GM21515 (cell line): ENCODE data around the gene PRKN.

Experiments
- ATAC-seq: cut with Tn5 transposase; IDR thresholded peaks from one replicate; pipeline ENCODE4 v1.9.1; 2021; ENCODE audit not compliant: unreplicated experiment

PRKN gene

DNA sequence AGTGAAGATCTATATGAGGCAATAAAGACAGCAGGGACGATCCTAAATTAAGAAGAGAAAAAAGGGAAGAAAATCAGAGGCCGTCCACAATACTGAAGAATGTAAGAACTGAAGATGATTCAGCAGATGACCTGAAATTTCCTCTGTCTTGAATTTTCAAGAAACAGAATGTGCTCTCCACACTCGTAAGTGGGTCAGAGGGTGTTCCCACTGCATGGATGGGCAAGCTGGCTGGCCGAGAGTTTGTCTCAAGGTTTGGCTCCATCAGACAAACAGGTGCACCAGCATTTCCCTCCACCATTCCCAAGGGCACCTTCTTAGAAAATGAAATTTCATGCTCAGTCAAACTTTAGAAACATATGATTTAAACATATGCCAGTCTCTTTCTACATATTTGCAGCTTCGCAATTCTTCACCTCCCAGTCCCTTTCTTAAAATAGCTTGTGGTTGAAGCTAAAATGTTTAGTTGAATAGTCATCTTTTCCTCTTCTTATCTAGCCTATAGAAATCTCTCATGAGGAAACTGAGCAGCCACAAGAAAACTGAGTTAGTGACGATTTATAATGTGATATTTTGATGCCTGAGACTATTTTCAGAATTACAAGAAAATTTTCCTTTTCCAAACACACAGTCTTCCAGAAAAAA is 576.4 kb downstream of the PRKN start:
- ATAC-seq: no peak

DNA sequence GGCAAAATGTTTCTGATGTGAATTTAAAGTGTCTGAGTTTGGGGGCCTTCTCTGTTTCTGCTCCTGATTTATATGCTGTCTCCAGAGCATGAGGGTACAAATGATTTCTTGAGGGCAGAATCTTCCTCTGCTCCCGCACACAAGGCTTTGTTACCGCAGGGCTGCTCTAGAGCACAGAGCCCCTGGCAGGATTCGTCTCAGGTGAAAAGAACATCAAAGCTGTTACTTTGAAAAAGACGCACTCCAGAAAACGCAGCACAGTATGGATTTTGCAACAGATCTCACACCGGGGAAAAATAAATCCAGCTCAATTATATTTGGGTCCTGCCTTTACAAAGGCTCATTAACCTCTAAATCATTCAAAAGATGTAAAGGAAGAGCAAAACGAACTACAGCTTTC is 577.3 kb downstream of the PRKN start:
- ATAC-seq: no peak

DNA sequence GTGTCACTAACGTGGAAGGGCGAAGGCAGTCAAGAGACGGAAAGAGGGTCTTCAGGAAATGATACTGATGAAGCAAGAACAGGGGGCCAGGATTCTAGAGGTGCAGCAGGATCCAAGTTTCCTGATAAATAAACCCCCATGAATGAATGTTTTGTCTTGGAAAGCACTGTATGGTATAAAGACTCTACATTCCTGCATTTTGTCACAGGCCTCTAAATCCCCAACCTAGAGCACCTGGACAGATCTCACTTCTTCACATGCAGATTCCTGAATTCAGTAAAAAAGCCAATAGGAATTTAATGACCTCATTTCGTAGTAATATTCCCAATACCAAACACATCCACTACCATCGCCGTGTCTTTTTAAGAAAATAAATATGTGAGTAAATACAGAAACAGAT is 577.8 kb downstream of the PRKN start:
- no peak for ATAC-seq

DNA sequence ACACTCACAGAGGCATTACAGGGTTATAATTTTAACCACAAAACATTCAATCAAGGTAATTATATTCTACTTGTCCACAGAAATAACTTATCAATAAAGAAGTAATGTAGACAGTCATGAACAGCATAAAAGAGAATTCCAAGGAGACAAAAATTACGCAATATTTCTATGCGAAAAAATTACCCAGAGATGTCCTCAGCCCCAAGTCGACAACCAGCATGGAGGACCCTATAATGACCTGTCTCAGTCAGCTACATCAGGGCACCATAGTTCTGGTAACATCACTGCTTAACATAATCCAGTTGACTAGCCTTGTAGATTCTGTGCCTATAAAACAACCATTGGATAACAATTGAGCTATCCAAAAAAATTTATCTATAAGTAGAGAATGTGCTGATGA is 579.8 kb downstream of the PRKN start:
- no peak for ATAC-seq

DNA sequence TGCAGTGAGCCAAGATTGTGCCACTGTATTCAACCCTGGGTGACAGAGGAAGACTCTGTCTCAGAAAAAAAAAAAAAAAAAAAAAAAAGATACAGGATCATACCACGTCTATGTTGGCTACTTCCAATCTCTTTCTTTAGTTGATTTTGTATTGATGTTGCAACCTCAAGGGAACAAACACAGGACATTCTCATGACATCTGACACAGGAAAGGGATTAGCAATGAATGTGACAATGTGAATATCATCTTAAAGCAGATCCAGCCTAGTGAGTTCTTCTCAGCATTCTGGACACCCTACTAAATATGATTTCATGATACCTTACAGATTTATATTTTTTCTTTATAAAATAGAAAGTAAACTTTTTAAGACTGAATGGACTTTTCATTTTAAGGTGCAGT is 580.3 kb downstream of the PRKN start:
- ATAC-seq: no peak

DNA sequence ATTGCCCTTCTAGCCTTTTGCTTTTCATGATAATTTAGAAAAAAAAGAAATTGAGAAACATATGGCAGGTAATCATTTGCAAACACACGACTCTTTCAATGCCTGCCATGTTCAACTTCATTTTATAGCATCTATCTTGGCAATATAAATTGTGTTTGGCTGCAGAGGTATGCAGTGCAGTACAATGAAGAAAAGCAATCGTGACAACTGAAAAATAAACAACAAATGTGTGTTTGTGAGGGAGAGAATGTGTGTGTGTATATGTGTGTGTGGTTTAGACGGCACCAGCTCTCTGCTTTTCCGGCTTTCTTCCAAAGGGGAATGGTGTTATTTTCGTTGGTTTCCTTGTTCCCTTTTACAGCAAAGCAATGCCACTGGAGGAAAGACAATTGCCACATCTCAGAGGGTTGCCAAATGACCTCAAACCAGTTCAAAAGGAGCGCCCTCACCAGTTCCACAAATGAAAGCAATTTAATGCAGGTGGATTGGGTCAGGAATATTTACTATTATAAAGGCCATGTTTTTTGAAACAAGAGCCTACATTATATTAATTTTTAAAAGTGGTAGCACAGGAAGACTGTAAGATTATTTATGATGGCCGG is 587.2 kb downstream of the PRKN start:
- no peak for ATAC-seq

DNA sequence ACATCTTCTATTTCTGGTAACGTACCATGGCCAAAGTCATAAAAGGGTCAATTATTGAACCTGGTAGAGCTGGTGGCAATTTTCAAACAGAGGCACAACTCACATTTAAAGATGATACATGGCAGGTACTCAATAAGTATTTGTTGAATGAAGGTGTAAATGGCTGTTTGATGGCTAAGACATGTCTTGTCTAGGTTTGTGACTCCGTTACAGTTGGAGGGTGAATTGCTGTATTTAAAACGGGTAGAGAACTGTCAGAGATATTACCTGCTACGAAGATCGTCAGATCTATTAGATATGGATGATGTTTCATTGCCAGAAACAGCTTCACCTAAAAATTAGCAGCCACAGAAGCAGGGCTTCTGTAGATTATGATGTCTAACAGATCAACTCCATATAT is 601.9 kb downstream of the PRKN start:
- ATAC-seq: no peak

DNA sequence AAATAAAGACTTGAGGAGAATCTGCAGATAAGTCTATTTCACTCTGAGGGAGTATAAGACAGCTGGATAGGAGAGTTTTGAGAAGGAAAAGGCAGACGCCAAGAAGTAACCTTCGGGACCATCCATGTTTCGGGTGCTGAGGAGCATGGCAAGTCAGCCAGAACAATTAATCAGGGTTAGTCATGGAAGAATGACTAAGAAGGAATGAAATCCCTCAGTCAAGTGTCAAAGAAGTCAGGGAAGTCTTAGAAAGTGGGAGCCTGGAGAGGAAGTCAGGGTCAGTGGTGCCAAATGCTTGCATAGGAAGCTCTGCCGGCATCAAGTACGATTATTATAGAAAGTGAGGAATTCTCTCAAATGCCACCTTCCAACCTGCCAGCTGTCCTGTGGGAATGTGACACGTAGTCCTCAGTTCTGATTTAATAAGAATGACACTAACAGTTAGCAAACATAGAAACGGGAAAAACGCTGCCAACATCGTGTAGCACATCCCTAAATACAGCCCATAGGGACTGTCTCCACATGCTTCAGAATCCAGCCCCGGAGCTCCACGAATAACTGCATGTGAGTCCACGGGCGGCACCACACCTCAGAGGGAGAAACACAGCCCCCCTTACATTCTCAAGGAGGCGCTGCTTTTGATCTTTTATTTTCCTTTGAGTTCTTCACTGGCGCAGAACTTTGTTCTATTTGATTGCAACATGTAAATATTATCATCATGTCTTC is 602.7 kb downstream of the PRKN start:
- no peak for ATAC-seq

DNA sequence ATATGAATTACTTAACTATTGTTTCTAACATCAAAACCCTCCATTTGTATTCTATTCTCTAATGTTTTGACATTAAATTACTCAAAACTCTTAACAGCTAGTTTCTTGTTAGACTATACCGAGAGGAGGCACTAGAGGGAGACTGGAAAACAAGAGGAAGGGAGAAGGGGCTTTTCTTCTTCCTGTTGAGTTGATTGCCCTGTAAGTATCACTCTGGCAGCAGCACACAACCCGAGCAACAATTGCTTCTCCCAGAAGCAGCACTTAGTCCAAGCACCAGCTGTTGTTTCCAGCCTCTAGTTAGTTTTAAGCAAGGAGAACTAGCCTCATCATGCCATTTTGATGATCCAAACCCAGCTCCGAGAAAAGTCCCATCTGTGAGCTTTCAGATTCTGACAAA is 603.8 kb downstream of the PRKN start:
- no peak for ATAC-seq

DNA sequence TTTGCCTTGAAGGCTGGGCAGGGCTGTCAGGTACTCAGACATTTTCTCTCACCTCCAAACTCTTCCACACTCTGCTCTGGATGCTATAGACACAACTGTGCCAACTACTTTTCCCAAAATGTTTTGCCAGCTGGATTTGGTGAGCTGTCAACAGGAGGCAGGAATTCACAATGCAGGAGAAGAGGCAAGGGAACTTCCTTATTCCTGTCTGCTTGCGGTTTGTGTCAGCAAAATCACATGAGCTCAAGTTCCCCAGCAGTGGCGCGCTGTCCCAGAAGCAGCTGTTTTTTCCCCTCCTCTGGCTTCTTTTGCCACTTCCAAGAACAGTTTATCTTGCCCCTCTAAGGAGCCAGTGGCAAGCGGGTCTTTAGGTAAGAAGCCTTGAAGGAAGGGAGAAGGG is 608.2 kb downstream of the PRKN start:
- ATAC-seq: no peak

DNA sequence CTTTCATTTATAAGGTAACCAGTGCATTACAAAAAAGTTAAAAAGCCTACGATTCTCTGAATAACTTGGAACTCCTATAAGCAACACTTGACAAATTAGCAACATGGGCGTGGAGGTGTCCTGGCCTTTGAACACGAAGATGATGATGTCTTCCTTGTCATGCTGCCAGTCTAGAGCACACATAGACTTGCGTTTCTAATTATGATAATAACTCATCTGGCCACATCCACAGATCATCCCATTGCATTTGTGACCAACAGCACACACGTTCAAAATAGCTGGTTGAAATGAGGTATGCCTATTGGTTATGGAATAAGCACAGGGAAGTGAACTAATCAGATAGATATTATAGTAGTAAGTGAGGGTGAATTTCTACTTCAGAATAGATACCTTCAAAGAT is 608.9 kb downstream of the PRKN start:
- no peak for ATAC-seq

DNA sequence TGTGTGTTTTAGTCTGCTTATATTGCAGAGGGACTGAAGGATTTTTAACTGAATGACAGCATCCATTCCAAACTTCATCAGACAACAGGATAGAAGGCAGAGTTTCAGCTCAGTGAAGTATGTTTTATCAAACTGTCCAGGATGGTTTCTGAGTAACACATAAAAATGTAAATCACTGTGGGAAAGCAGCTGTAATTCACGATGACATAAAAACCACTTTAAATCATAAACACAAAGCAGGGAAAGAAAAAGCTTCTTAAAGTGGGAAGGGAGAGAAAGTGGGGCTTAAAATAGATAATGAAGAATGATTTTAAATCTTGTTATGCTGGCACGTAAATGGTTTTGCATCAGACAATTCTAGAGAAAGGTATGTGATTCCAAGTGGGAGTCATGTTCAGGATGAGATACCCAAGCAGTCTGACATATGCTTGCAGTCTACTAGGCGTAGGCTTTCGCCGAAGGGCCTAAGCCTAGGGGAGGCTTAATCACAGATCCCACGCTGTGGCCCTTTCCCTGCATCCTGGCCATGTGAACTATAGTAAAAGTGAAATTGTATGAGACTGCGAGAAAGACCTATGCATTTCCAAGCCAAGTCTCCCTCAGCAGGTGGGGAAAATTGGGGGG is 610.6 kb downstream of the PRKN start:
- no peak for ATAC-seq

DNA sequence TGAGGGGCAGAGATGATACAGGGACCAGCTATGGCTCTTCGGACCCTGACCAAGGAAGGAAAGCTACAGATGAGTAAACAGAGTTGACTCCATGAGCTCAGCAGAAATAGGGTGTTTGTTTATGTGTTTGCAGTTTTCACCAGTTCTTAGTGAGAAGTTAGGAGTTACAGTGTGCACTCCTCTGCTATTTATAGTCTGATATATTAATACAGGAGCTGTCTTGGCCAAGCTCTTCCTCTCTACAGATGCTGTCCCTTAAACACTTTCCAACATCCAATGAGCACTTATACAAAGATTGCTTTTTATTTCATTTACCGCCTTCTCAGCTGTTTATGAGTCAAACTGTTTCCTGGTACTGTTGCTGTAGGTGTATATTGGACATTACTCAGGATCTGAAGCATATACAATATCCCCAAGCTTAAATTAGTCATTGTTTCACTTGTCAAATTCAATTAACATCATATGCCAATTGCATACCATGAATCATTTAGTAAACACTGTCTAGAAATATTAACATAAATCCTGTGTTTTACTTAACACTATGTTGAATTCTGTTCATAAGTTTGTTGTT is 618.0 kb downstream of the PRKN start:
- no peak for ATAC-seq

DNA sequence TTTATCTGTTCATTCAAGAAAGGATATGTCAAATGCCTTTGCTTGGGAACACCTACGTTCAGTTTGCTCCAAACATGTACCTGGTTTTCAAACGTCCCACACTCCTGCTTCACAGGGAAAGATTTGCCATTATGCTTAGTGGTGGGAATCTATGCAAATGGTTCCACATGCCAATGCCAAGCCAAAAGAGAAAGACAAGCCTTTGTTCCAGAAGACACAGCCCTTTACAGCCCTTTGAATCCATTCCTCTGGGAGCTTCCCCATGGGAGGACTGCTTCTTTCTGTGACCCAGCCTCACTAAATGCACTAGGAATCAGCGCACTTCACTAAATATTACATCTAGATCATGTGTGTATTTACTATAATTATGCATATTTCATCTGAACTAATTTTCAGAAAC is 619.5 kb downstream of the PRKN start:
- no peak for ATAC-seq

DNA sequence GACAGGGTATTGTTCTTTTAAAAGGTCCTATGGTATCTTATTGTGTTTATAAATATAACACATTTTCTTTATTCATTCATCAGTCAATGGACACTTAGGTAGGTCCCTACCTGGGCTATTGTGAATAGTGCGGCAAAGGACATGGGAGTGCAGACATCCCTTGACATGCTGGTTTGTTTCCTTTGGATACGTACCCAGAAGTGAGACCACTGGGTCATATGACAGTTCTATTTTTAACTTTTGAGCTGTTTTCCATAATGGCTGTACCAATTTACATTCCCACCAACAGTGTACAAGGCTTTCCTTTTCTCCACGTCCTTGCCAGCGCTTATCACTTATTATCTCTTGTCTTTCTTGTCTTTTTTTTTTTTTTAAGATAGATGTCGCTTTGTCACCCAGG is 627.5 kb downstream of the PRKN start:
- no peak for ATAC-seq

DNA sequence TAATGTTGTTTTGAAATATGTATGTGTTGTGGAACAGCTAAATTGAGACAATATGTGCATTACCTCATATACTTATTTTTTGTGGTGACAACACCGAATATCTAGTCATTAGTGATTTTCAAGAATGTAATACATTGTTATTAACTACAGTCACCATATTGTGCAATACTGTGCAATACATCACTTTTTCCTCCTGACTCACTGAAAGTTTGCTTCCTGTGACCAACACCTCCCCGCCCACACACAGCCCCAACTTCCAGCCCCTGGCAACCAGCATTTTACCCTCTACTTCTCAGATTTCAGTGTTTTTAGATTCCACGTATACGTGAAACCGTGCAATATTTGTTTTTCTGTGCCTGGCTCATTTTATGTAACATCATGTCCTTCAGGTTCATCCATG is 627.9 kb downstream of the PRKN start:
- ATAC-seq: no peak

DNA sequence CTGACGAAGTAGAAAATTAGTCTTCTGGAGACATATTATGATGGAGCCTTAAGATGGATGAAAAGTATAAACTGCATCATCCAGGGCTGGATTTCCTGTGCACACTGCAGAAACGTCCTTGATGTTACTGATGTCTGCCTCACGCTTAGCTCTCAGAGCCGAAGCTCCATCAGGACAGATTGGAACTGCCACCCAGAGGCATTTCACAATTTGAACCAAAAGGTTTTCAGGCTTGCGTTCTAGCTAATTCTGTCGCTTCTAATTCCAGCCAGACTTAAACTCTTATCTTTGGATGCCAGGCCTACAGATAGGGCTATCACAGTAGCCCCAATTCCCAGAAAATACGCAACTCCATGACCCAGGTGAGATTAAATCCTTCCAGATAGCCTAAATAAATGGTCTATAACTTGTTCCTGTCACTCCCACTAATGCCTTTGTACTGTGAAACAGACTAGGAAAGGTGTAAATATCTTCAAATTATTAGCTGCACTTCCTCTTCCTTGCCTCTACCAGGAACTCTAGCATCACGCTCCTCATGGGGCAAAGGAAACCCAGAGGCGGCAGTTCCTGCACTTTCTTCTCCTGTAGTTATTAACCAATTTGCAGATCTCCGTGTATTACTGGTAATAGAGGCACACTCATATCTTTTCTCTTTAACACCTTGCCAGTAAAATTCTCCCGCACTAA is 634.6 kb downstream of the PRKN start:
- no peak for ATAC-seq

DNA sequence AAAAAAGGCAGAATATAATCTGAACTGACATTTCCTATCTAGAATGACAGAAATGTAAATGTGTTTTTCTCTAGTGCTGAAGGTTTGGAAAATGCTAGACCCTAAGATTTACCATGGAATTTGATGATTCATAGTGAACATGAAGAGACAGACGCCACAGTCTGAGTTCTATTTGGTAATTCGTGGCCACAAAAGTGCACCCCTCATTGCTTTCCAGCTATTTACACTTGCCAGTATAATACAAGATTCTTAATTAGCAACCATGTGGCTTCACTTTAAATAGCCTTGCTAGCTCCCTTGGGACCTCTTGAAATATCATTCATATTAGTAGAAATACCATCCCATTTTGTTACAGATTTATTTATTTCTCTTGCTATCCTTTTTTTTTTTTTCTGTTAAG is 636.8 kb downstream of the PRKN start:
- ATAC-seq: no peak

DNA sequence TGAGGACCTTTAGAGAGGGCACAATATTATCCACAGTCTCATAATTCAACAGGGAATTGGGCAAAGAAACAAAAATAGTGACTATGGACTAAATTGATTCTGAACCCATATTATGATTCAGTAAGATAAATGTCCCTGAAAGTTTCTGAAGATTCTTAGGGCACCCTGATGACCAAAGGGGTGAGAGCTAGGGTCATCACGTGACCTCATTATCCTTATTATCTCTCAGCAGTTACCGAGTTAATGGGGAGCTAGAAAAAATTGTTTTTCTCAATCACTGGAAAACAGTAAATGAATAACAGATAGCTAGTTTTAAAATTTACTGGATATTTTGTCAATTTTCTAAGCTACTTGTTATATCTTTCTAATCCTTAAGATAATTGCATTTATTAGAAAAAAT is 639.5 kb downstream of the PRKN start:
- no peak for ATAC-seq

DNA sequence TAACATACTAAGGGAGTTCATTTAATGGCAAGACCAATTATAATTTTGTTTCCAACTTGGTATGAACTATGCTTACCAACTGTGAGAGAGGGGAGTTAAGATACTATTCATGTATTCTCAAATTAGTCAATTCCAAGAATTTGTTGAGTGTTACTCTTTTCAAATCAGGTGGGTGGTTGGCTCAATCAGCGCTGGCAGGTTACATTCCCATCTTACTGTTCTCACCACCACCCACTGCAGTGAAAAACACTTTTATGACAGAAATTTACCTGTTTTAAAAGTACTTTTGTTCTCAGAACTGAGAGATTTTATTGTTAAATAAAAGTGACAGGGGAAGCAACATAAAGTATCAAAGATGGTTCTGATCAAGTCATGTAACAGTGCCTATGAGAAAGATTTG is 642.0 kb downstream of the PRKN start:
- ATAC-seq: no peak

DNA sequence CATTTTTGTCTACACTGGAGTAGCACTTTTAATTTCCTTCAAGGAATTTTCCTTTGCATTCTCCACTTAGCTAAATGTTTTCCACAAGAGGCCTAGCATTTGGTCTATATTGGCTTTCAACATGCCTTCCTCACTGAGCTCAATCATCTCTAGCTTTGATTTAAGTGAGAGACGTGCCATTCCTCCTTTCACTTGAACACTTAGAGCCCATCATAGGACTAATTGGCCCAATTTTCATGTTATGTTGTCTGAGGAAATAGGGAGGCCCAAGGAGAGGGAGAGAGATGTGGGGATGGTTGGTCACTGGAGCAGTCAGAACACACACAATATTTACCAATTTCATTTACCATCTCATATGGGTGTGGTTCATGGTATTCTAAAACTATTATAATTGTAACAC is 645.0 kb downstream of the PRKN start:
- no peak for ATAC-seq
